ENCODE measurements around the gene VGLL4.

GRCh38 chr3:11575677-11576076 lies 68.0 kb downstream of the VGLL4 start:
- no peak for TF ChIP-seq LEF1 (IDR thresholded peaks at IDR 0.05; ENCODE audit: borderline replicate concordance)
- TF ChIP-seq FOXA1 (IDR thresholded peaks at IDR 0.05) = no peak
- no peak for TF ChIP-seq BHLHE40 (IDR thresholded peaks at IDR 0.05; ENCODE audit: borderline replicate concordance)
- no peak for TF ChIP-seq CTBP1 (IDR thresholded peaks at IDR 0.05; ENCODE audit: borderline replicate concordance)
- TF ChIP-seq TARDBP (IDR thresholded peaks at IDR 0.05) = no peak
- no peak for TF ChIP-seq L3MBTL2 (conservative IDR thresholded peaks at IDR 0.05)
- no peak for TF ChIP-seq FOXK2 (IDR thresholded peaks at IDR 0.05)
